A549 (cell line): ENCODE measurements around the gene NTN1.

Source experiments
- BHLHE40 ChIP-seq: IDR thresholded peaks from 2 replicates; pipeline ENCODE4 v1.6.1; 2012; ENCODE audit warnings: low read depth, low read length, inconsistent platforms
- CEBPB ChIP-seq, 2 experiments: fragments of >200 bp in 1 of 2; sonication (Bioruptor Twin) in 1 of 2; formaldehyde crosslinking in 1 of 2; IDR thresholded peaks; 2 replicates each; pipeline ENCODE4 v1.6.1; 2012 to 2016
- ESRRA ChIP-seq: fragments of 150-350 bp; IDR thresholded peaks from 2 replicates; pipeline ENCODE4 v1.6.1; 2014; ENCODE audit warnings: mild to moderate bottlenecking, low read length, borderline replicate concordance
- FOSB ChIP-seq: fragments of 250-450 bp; sonication (Bioruptor Pico); IDR thresholded peaks from 2 replicates; pipeline ENCODE4 v1.5.0; 2020; ENCODE audit warnings: mild to moderate bottlenecking, moderate library complexity
- HDAC2 ChIP-seq: fragments of 200-600 bp; sonication (generic); IDR thresholded peaks from 2 replicates; pipeline ENCODE4 v1.6.1; 2016
- JUN ChIP-seq, 2 experiments: fragments of >200 bp; sonication (Bioruptor Twin); formaldehyde crosslinking; IDR thresholded peaks; 2 replicates in 1 of 2; 3 replicates in 1 of 2; pipeline ENCODE4 v1.6.1; 2016 to 2017
- NR3C1 ChIP-seq: fragments of >200 bp; sonication (Bioruptor Twin); formaldehyde crosslinking; IDR thresholded peaks from 3 replicates; pipeline ENCODE4 v1.6.1; 2017
- PHF8 ChIP-seq: fragments of 200-600 bp; sonication (generic); IDR thresholded peaks from 2 replicates; pipeline ENCODE4 v1.6.1; 2016; ENCODE audit warnings: low read depth, mild to moderate bottlenecking, antibody characterized with exemption, moderate library complexity, borderline replicate concordance
- POLR2A ChIP-seq: IDR thresholded peaks from 2 replicates; pipeline ENCODE4 v1.6.1; 2012; ENCODE audit warnings: mild to moderate bottlenecking, low read length
- RCOR1 ChIP-seq: fragments of 150-350 bp; IDR thresholded peaks from 2 replicates; pipeline ENCODE4 v1.6.1; 2014; ENCODE audit warnings: antibody characterized with exemption, low read length, low read depth
- TF ChIP-seq, protein P1 (sequence below): fragments of >200 bp; sonication (Bioruptor Twin); formaldehyde crosslinking; IDR thresholded peaks from 3 replicates; pipeline ENCODE4 v1.5.1; 2016
- TF ChIP-seq, protein P2 (sequence below): fragments of 250-450 bp; sonication (Bioruptor Pico); IDR thresholded peaks from 2 replicates; pipeline ENCODE4 v1.5.0; 2021; ENCODE audit warnings: mild to moderate bottlenecking, moderate library complexity, borderline replicate concordance
- TF ChIP-seq, protein P3 (sequence below): IDR thresholded peaks from 2 replicates; pipeline ENCODE4 v1.6.1; 2012

DNA sequence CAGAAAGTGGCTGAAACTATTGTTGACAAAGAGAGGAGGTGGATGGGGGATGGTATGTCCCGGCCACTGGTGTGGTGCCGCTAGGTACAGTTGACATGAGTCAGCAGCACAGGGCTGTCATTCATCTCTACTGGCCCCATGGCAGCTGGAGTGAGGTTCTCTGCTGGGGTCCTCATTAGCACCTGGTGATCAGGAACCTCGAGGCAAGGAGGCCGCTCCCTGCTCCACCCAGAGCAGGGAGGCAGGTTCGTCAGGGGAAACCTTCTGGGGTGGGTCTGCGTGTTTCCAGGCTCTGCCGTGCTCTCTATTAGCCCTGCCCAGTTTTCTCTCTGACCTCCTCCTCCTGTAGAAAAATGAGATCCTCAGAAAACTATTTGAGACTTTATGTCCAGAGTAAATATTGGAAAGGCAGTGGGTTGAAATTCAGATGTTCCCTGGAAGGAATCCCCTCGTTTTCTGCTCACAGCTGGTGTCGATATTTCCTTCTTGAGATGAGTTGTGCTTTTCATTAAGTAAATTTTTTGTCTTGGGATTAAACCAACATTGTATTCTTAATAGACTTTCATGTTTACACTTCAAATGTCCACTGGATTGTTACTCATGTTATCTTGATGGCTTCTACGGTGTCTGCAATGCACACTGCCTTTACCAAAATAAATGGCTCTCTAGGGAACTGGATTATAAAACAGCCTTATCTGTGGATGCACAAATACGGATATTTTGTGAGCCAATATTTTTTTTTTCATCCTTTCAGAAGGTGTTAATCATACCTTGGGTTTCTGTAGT is 7.1 kb downstream of the NTN1 start:
- TF ChIP-seq, protein P1, sequence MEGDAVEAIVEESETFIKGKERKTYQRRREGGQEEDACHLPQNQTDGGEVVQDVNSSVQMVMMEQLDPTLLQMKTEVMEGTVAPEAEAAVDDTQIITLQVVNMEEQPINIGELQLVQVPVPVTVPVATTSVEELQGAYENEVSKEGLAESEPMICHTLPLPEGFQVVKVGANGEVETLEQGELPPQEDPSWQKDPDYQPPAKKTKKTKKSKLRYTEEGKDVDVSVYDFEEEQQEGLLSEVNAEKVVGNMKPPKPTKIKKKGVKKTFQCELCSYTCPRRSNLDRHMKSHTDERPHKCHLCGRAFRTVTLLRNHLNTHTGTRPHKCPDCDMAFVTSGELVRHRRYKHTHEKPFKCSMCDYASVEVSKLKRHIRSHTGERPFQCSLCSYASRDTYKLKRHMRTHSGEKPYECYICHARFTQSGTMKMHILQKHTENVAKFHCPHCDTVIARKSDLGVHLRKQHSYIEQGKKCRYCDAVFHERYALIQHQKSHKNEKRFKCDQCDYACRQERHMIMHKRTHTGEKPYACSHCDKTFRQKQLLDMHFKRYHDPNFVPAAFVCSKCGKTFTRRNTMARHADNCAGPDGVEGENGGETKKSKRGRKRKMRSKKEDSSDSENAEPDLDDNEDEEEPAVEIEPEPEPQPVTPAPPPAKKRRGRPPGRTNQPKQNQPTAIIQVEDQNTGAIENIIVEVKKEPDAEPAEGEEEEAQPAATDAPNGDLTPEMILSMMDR, result no peak
- no peak for TF ChIP-seq RCOR1
- TF ChIP-seq, protein P2, sequence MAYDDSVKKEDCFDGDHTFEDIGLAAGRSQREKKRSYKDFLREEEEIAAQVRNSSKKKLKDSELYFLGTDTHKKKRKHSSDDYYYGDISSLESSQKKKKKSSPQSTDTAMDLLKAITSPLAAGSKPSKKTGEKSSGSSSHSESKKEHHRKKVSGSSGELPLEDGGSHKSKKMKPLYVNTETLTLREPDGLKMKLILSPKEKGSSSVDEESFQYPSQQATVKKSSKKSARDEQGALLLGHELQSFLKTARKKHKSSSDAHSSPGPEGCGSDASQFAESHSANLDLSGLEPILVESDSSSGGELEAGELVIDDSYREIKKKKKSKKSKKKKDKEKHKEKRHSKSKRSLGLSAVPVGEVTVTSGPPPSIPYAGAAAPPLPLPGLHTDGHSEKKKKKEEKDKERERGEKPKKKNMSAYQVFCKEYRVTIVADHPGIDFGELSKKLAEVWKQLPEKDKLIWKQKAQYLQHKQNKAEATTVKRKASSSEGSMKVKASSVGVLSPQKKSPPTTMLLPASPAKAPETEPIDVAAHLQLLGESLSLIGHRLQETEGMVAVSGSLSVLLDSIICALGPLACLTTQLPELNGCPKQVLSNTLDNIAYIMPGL, result no peak
- TF ChIP-seq POLR2A, result no peak
- TF ChIP-seq CEBPB (IDR thresholded peaks at IDR 0.05), result no peak
- no peak for TF ChIP-seq HDAC2
- TF ChIP-seq, protein P3, sequence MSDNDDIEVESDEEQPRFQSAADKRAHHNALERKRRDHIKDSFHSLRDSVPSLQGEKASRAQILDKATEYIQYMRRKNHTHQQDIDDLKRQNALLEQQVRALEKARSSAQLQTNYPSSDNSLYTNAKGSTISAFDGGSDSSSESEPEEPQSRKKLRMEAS, result no peak
- TF ChIP-seq FOSB (CRISPR knock-in tag), result no peak
- TF ChIP-seq PHF8, result no peak
- TF ChIP-seq NR3C1, result no peak
- no peak for TF ChIP-seq BHLHE40
- TF ChIP-seq ESRRA, result no peak
- no peak for TF ChIP-seq JUN (IDR thresholded peaks at IDR 0.05)
